PC-3 (cell line): ENCODE results near the gene HDAC6. TPM values are rescaled to one million over a fixed set of nuclear protein-coding genes. Genes with fewer than 3 reads are reported as not detected.

Source experiments
- ATAC-seq: fragments of 200-7000 bp; cut with Tn5 transposase; 2 replicates; pipeline ENCODE4 v1.9.1; 2020; ENCODE audit warnings: mild to moderate bottlenecking, moderate library complexity
- Bru-seq: library from RNA; stranded (reverse); fragments of 400-500 nt; gene quantifications from one replicate; lab custom pipeline; 2021; lab: Mats Ljungman, UMichigan
- BruChase-seq, 2 experiments: library from RNA; stranded (reverse); fragments of 400-500 nt; gene quantifications; one replicate each; lab custom pipeline; 2021; lab: Mats Ljungman, UMichigan
- BruUV-seq: library from RNA; stranded (reverse); fragments of 400-500 nt; replicated peaks from 2 replicates; lab custom pipeline; 2021; lab: Mats Ljungman, UMichigan
- CTCF ChIA-PET: fragments of 300-600 bp; sonication (Branson Sonifier 250); formaldehyde crosslinking; loops from one replicate; lab custom pipeline; 2022; ENCODE audit warnings: antibody characterized with exemption; lab: Charles Lee
- POLR2A ChIA-PET: fragments of 300-600 bp; sonication (Branson Sonifier 250); formaldehyde crosslinking; loops from one replicate; lab custom pipeline; 2022; ENCODE audit warnings: antibody characterized with exemption; ENCODE audit not compliant: unreplicated experiment; lab: Charles Lee
- DNase-seq: peaks from one replicate; pipeline ENCODE4 v3.0.0-alpha.2; 2015
- H2AFZ ChIP-seq: fragments of 300-600 bp; sonication (generic); 2 replicates; pipeline ENCODE4 v1.6.0; 2016; ENCODE audit warnings: antibody characterized with exemption, low read length
- H3F3A ChIP-seq: fragments of 300-600 bp; sonication (generic); one replicate; pipeline ENCODE4 v1.6.0; 2017; ENCODE audit warnings: antibody characterized with exemption, low read length, control low read depth, mild to moderate bottlenecking; ENCODE audit not compliant: unreplicated experiment
- H3K27ac ChIP-seq: fragments of 300-600 bp; sonication (generic); 2 replicates; pipeline ENCODE4 v1.5.1; 2016; ENCODE audit warnings: mild to moderate bottlenecking, low read length
- H3K27me3 ChIP-seq: fragments of 300-600 bp; sonication (generic); 2 replicates; pipeline ENCODE4 v1.6.1; 2016; ENCODE audit warnings: low read length, mixed read lengths
- H3K36me3 ChIP-seq: fragments of 300-600 bp; sonication (generic); 2 replicates; pipeline ENCODE4 v1.6.1; 2016; ENCODE audit warnings: low read depth, mixed run types, low read length, mixed read lengths
- H3K4me1 ChIP-seq: fragments of 300-600 bp; sonication (generic); 2 replicates; pipeline ENCODE4 v1.5.1; 2016; ENCODE audit warnings: low read length; ENCODE audit not compliant: insufficient read depth
- H3K4me2 ChIP-seq: fragments of 300-600 bp; sonication (generic); 2 replicates; pipeline ENCODE4 v1.6.0; 2016; ENCODE audit warnings: low read length
- H3K4me3 ChIP-seq: fragments of 300-600 bp; sonication (generic); 2 replicates; pipeline ENCODE4 v1.5.1; 2016; ENCODE audit warnings: mild to moderate bottlenecking, low read length, mixed read lengths
- H3K79me2 ChIP-seq: fragments of 300-600 bp; sonication (generic); 2 replicates; pipeline ENCODE4 v1.6.1; 2017; ENCODE audit warnings: low read length, mixed read lengths
- H3K9ac ChIP-seq: fragments of 300-600 bp; sonication (generic); 2 replicates; pipeline ENCODE4 v1.6.0; 2016; ENCODE audit warnings: mild to moderate bottlenecking, low read length
- H3K9me2 ChIP-seq: fragments of 300-600 bp; sonication (generic); replicated peaks from 2 replicates; pipeline ENCODE4 v1.6.1; 2016; ENCODE audit warnings: mixed run types, low read length, mixed read lengths
- H3K9me3 ChIP-seq: fragments of 300-600 bp; sonication (generic); 2 replicates; pipeline ENCODE4 v1.6.1; 2016; ENCODE audit warnings: low read length, mixed read lengths
- H4K20me1 ChIP-seq: fragments of 300-600 bp; sonication (generic); 2 replicates; pipeline ENCODE4 v1.6.1; 2016; ENCODE audit warnings: low read length, mixed read lengths
- EZH2 ChIP-seq: fragments of 300-600 bp; sonication (generic); IDR thresholded peaks from one replicate; pipeline ENCODE4 v1.6.1; 2017; ENCODE audit warnings: antibody characterized with exemption, mild to moderate bottlenecking, low read length; ENCODE audit not compliant: unreplicated experiment
- EZH2phosphoT487 ChIP-seq: fragments of 300-600 bp; sonication (generic); IDR thresholded peaks from 2 replicates; pipeline ENCODE4 v1.6.1; 2018; ENCODE audit warnings: mild to moderate bottlenecking, antibody characterized with exemption, low read length, borderline replicate concordance
- intact Hi-C: fragments of 100-400 bp; cut with micrococcal nuclease; formaldehyde crosslinking; loops from 2 replicates; pipeline ENCODE4 v1.9.0; 2023
- long read RNA-seq: library from polyadenylated mRNA; unstranded; transcript quantifications from one replicate; pipeline ENCODE4 v2.0.0, GENCODE V29; 2021; ENCODE audit not compliant: unreplicated experiment
- total RNA-seq: library from RNA; depleted of rRNA; stranded (reverse); fragments of >200 nt; gene quantifications from 2 replicates; pipeline ENCODE4 v1.2.3, GENCODE V29; 2014; rRNA removed
- TF ChIP-seq, protein P1 (sequence below): fragments of 300-600 bp; sonication (generic); conservative IDR thresholded peaks from 2 replicates; pipeline ENCODE4 v1.5.1; 2017; ENCODE audit warnings: antibody characterized with exemption, low read depth, mild to moderate bottlenecking, low read length

The HDAC6 gene
- total RNA-seq (58.0 and 61.7 TPM in 2 replicates), Bru-seq, nascent RNA (percentile 66 among the genes with signal in this experiment), BruChase-seq, experiment 1, labeled RNA remaining after a 6-hour chase (percentile 74 among the genes with signal in this experiment), BruChase-seq, experiment 2, labeled RNA remaining after a 2-hour chase (percentile 64 among the genes with signal in this experiment)
- long read RNA-seq, full-length matches to known transcripts, result 35 of 122 reads
- long read RNA-seq, partial matches to known transcripts, result 52 of 122 reads
- long read RNA-seq, other reads (novel, unspliced or antisense), result 35 of 122 reads

DNA sequence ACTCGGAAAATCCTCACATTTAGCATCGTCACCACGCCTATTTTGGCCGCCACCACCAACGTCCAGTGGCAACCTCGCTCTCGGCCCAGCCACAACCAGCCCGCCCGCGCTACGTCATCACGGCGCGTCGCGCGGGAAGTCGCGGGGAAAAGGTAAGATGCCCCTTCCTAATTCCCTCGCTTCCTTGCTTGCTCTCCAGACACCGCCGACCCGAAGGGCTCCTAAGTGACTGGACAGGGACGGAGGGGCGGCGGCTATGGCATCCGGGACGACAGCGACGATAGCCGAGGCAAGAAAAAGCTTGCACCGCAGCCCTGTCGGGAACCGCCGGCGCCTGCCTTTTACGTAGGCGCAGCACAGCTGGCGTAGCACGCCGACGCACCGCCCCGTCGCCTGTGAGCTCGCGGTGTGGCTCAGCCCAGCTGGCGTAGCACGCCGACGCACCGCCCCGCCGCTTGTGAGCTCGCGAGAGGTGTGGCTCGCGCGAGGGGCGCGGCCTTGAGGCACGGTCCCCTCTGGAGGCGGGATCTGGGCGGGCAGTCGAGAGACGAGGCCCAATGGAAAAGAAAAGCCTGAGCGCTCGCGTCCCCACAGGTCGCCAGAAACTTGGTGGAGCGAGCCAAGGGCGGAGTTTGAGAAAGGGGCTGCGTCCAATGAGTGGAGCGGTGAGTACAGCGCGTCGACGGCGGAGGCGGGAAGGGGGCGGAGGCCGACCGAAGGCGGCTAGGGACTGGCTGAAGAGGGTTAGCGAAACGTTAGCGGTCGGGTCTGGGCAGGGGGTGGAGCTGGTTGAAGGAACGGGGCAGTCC, at the start of gene HDAC6:
HDAC6 (plus strand) TSS at position 788 of the 809 bp plus-strand sequence. CDS start 626 bp downstream, outside the sequence.
- peak; percentile 85 for ATAC-seq
- H3K79me2 ChIP-seq, result no peaks in the 10 kb centered on the region
- H3K9me2 ChIP-seq, result no peaks in the 10 kb centered on the region
- H3K4me3 ChIP-seq, result peak within 1 kb of the TSS; percentile 81
- no peaks in the 10 kb centered on the region; the same call in 1 of the 2 replicates for H3K36me3 ChIP-seq
- TF ChIP-seq, protein P1, sequence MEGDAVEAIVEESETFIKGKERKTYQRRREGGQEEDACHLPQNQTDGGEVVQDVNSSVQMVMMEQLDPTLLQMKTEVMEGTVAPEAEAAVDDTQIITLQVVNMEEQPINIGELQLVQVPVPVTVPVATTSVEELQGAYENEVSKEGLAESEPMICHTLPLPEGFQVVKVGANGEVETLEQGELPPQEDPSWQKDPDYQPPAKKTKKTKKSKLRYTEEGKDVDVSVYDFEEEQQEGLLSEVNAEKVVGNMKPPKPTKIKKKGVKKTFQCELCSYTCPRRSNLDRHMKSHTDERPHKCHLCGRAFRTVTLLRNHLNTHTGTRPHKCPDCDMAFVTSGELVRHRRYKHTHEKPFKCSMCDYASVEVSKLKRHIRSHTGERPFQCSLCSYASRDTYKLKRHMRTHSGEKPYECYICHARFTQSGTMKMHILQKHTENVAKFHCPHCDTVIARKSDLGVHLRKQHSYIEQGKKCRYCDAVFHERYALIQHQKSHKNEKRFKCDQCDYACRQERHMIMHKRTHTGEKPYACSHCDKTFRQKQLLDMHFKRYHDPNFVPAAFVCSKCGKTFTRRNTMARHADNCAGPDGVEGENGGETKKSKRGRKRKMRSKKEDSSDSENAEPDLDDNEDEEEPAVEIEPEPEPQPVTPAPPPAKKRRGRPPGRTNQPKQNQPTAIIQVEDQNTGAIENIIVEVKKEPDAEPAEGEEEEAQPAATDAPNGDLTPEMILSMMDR, result no peak
- no peak for TF ChIP-seq EZH2phosphoT487
- TF ChIP-seq EZH2, result no peak
- H3F3A ChIP-seq, result no peaks in the 10 kb centered on the region
- ChIA-PET POLR2A (interaction anchor here (0.5 to 1.4 kb wide), 15 partner anchors 12 to 1672 kb away, joined by 3 to 11 read pairs (median 4); partner anchors contain the start of genes CCDC22, PQBP1 and TIMM17B), CTCF (no interaction called here)
- peak within 1 kb of the TSS; percentile 89 for H3K27ac ChIP-seq
- DNase-seq, result peak; percentile 98
- intact Hi-C loops, result loop anchor here (1.0 to 5.0 kb wide), 3 partner anchors 89 to 111 kb away; partner anchors contain the start of genes SLC35A2 and SUV39H1
- no peaks in the 10 kb centered on the region for H3K27me3 ChIP-seq
- H4K20me1 ChIP-seq, result no peaks in the 10 kb centered on the region
- H3K9me3 ChIP-seq, result no peaks in the 10 kb centered on the region
- peak within 1 kb of the TSS; percentile 92 for H3K4me2 ChIP-seq
- peak within 1 kb of the TSS; percentile 94 for H3K9ac ChIP-seq
- BruUV-seq, result no TSS peak
- H2AFZ ChIP-seq, result peak within 1 kb of the TSS; percentile 93
- peaks cover 13% of the 10 kb centered on the region; the same call in 1 of the 2 replicates for H3K4me1 ChIP-seq

DNA sequence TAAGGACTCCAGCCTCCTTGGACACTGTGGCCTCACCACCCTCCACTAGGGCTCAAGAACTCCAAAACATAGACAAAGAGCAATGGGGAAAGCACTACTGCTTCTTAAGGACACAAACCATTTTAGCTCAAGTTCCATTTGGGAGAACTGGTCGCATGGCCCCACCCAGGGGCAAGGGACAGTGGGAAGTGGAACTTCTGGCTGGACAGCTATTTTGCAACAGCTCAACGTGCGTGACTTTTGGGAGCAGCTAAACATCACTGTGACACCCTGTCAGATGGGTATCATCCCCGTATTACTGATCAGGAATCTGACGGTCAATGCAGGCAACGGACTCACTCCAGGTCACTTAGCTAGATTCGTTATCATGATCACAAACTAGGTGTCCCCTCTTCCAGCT, 49.4 kb upstream of the HDAC6 start:
- Histone ChIP-seq H3K9me3 (no peaks in the 10 kb centered on the region), H3K36me3 (no peaks in the 10 kb centered on the region), H3K9ac (no peak overlapping the region), H3F3A (no peaks in the 10 kb centered on the region), H3K9me2 (no peaks in the 10 kb centered on the region), H2AFZ (no peak overlapping the region), H3K4me3 (no peak overlapping the region), H3K4me1 (no peaks in the 10 kb centered on the region), H4K20me1 (no peaks in the 10 kb centered on the region), H3K4me2 (no peak overlapping the region), H3K27ac (no peak overlapping the region), H3K79me2 (no peaks in the 10 kb centered on the region), H3K27me3 (no peaks in the 10 kb centered on the region)
- no TSS peak for BruUV-seq
- ATAC-seq (no peak), DNase-seq (peak; percentile 8)
- TF ChIP-seq EZH2 (no peak), EZH2phosphoT487 (no peak)
- TF ChIP-seq, protein P1, result no peak
- ChIA-PET CTCF (no interaction called here), POLR2A (no interaction called here)
- intact Hi-C loops, result no loop called here
